ENCODE measurements around the gene RANBP9. TPM values are rescaled to one million over a fixed set of nuclear protein-coding genes. Genes with fewer than 3 reads are reported as not detected.
A peak's percentile ranks its signal among the peaks of the same experiment; 100 is the strongest.

The RANBP9 gene
- total and polyA plus RNA-seq, 9 of the 15 experiments (the other 6 are each of a cell fraction or from before 2014, with no cell fraction given) = 27.5 to 130 (median 61.5) TPM

GRCh38 chr6:13574571-13575376 is 136.9 kb downstream of the RANBP9 start, which contains the start of gene SIRT5 (continued):
- no peak for TF ChIP-seq RAD51 (IDR thresholded peaks at IDR 0.05; ENCODE audit: borderline replicate concordance, low read depth)
- no peak for TF ChIP-seq HNRNPH1 (optimal IDR thresholded peaks at IDR 0.05; ENCODE audit: low read depth, low read length)
- no peak for TF ChIP-seq NR4A1 (CRISPR knock-in tag; IDR thresholded peaks at IDR 0.05)
- TF ChIP-seq NR4A1 (tag; IDR thresholded peaks at IDR 0.05) = no peak
- TF ChIP-seq PTBP1 (IDR thresholded peaks at IDR 0.05; ENCODE audit: low read depth, low read length) = 0 out of 2 replicates have a peak, but pooled peaks have one; percentile 36
- TF ChIP-seq POLR3A (IDR thresholded peaks at IDR 0.05; ENCODE audit: borderline replicate concordance, extremely low read depth, insufficient read depth, insufficient read length) = no peak
- TF ChIP-seq ELF4 (CRISPR knock-in tag; IDR thresholded peaks at IDR 0.05) = 0 out of 2 replicates have a peak, but pooled peaks have one; percentile 53
- no peak for TF ChIP-seq MTF1 (CRISPR knock-in tag; IDR thresholded peaks at IDR 0.05; ENCODE audit: borderline replicate concordance)
- peak; percentile 37 for TF ChIP-seq ASH1L (IDR thresholded peaks at IDR 0.05; ENCODE audit: borderline replicate concordance, low read depth, partially characterized antibody)
- peak; percentile 73 for TF ChIP-seq NEUROD1 (IDR thresholded peaks at IDR 0.05; ENCODE audit: borderline replicate concordance, low read depth, low read length, partially characterized antibody)
- TF ChIP-seq, protein P1, sequence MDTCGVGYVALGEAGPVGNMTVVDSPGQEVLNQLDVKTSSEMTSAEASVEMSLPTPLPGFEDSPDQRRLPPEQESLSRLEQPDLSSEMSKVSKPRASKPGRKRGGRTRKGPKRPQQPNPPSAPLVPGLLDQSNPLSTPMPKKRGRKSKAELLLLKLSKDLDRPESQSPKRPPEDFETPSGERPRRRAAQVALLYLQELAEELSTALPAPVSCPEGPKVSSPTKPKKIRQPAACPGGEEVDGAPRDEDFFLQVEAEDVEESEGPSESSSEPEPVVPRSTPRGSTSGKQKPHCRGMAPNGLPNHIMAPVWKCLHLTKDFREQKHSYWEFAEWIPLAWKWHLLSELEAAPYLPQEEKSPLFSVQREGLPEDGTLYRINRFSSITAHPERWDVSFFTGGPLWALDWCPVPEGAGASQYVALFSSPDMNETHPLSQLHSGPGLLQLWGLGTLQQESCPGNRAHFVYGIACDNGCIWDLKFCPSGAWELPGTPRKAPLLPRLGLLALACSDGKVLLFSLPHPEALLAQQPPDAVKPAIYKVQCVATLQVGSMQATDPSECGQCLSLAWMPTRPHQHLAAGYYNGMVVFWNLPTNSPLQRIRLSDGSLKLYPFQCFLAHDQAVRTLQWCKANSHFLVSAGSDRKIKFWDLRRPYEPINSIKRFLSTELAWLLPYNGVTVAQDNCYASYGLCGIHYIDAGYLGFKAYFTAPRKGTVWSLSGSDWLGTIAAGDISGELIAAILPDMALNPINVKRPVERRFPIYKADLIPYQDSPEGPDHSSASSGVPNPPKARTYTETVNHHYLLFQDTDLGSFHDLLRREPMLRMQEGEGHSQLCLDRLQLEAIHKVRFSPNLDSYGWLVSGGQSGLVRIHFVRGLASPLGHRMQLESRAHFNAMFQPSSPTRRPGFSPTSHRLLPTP (IDR thresholded peaks at IDR 0.05; ENCODE audit: borderline replicate concordance, extremely low read depth, insufficient read length) = no peak
- peak; percentile 86 for TF ChIP-seq AFF4 (CRISPR knock-in tag; IDR thresholded peaks at IDR 0.05)
- peak; percentile 66; the same call in 1 of the 2 replicates for TF ChIP-seq POLR2AphosphoS5 (IDR thresholded peaks at IDR 0.05; ENCODE audit: control insufficient read depth, insufficient read depth, low read depth, low read length)
- TF ChIP-seq DACH1 (IDR thresholded peaks at IDR 0.05; ENCODE audit: partially characterized antibody) = no peak
- peak; percentile 51 for TF ChIP-seq ZNF592 (IDR thresholded peaks at IDR 0.05)

All from K562 (cell line).